Measurements from ENCODE around the gene SLC39A10. TPM values are rescaled to one million over a fixed set of nuclear protein-coding genes. Genes with fewer than 3 reads are reported as not detected.

SLC39A10 gene, protein sequence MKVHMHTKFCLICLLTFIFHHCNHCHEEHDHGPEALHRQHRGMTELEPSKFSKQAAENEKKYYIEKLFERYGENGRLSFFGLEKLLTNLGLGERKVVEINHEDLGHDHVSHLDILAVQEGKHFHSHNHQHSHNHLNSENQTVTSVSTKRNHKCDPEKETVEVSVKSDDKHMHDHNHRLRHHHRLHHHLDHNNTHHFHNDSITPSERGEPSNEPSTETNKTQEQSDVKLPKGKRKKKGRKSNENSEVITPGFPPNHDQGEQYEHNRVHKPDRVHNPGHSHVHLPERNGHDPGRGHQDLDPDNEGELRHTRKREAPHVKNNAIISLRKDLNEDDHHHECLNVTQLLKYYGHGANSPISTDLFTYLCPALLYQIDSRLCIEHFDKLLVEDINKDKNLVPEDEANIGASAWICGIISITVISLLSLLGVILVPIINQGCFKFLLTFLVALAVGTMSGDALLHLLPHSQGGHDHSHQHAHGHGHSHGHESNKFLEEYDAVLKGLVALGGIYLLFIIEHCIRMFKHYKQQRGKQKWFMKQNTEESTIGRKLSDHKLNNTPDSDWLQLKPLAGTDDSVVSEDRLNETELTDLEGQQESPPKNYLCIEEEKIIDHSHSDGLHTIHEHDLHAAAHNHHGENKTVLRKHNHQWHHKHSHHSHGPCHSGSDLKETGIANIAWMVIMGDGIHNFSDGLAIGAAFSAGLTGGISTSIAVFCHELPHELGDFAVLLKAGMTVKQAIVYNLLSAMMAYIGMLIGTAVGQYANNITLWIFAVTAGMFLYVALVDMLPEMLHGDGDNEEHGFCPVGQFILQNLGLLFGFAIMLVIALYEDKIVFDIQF
- 10 to 100 TPM; 52.3 to 53.3 TPM for total RNA-seq

DNA sequence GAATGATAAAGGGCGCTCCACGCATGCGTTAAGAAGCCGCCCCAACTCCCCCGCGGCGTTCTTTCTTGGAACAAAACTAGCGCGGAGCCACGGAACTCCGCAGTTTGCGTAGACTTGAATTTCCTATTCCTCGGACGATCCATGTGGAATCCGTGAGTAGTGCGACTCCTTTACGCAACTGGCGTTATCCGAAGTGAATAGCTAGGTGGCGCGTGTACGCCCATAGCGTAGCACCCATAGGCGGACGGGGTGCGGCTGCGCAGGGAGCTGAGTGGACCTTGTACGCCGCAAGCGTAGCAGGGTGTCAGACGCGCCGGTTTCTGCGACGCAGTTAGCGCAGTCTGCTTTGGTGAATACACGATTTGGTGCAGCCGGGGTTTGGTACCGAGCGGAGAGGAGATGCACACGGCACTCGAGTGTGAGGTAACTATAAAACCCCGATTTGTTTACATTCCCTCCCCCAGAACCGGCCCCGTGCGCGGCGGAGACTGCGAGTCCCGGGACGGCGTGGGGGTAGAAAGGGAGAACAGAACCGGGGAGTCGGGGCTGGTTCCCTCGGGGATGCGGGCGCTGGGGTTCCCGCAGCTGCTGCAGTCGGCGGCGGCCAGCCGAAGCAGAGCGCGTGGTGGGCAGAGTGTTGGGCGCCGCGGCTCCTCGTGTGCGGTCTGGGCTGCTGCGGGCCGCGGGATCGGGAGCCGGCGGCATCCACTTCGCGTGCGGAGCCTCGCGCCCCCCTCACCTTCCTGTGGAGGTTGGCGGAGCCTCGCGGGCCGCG is at the start of gene SLC39A10:
TSS of gene SLC39A10 (plus strand) at position 368 of the 775 bp plus-strand sequence. CDS start 22,817 bp downstream, outside the sequence.
- peak; percentile 98 to 99 for DNase-seq (ENCODE audit: low spot score in 2 of 2)
- peak within 1 kb of the TSS; percentile 99 to 100 for H3K27ac Mint-ChIP-seq
- peaks cover 0 to 3% of the 10 kb centered on the region in 2 donors for H3K9me3 Mint-ChIP-seq
- peak; percentile 74 to 82 for ATAC-seq
- peaks cover 15 to 37% of the 10 kb centered on the region in 2 donors for H3K36me3 Mint-ChIP-seq

DNA sequence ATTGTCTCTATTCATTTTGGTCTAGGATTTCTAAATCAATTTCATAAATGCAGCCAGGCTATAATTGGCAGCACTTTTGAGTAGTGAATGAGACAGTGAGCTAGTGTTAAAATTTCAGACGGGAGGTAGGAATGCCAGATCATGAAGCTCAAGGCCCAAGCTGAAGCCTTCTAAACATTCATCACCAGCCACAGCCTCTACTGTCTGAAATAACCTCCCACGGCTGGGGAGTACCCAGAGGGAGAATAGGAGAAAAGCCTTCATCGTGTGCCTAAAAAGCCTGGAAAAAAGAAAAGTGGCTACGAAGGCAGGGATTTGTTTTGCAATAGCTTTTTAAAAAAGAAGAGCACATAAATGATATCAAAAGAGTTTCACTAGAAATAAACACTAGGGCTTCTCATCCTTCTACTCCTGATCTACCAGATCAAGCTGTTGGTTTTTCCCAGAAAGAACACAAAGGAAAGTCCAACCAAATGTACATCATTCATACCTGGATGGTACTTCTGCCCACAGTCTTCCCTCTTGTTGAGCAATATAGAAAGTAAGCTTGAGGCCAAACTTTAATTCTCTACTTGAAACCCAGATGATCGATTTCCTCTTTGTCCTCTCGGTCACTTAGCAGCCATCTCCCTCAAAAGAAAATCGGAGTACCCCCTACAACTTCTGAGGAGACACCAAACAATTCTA is 48.1 kb upstream of the SLC39A10 start:
- no peak overlapping the region for H3K27ac Mint-ChIP-seq
- H3K9me3 Mint-ChIP-seq, result peaks cover 0 to 5% of the 10 kb centered on the region in 2 donors
- DNase-seq (ENCODE audit: low spot score in 2 of 2), result no peak
- H3K36me3 Mint-ChIP-seq, result peaks cover 0 to 6% of the 10 kb centered on the region in 2 donors
- ATAC-seq, result peak in 1 of 2 donors; percentile 22

DNA sequence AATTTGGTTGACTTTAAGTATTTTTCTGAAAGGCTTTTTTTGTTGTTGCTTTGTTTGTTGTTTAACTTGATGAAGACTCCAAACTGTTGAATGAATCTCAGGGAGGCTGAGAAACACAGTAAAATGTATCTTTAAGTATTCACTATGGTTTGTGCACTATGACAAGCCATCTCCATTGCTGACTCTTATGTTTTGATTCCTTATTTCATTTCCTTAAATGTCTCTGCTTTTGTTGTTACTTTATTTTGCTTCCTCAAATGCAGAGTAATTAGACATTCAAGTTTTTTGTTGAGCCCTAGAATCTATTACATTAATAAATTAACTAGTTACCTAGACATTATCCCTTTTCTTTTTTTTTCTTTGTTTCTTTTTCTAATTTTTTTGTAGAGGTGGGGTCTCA is 46.3 kb upstream of the SLC39A10 start:
- H3K27ac Mint-ChIP-seq, result no peak overlapping the region
- peaks cover 0 to 5% of the 10 kb centered on the region in 2 donors for H3K9me3 Mint-ChIP-seq
- peaks cover 0 to 6% of the 10 kb centered on the region in 2 donors for H3K36me3 Mint-ChIP-seq
- ATAC-seq (no peak), DNase-seq (ENCODE audit: low spot score in 2 of 2) (no peak)

DNA sequence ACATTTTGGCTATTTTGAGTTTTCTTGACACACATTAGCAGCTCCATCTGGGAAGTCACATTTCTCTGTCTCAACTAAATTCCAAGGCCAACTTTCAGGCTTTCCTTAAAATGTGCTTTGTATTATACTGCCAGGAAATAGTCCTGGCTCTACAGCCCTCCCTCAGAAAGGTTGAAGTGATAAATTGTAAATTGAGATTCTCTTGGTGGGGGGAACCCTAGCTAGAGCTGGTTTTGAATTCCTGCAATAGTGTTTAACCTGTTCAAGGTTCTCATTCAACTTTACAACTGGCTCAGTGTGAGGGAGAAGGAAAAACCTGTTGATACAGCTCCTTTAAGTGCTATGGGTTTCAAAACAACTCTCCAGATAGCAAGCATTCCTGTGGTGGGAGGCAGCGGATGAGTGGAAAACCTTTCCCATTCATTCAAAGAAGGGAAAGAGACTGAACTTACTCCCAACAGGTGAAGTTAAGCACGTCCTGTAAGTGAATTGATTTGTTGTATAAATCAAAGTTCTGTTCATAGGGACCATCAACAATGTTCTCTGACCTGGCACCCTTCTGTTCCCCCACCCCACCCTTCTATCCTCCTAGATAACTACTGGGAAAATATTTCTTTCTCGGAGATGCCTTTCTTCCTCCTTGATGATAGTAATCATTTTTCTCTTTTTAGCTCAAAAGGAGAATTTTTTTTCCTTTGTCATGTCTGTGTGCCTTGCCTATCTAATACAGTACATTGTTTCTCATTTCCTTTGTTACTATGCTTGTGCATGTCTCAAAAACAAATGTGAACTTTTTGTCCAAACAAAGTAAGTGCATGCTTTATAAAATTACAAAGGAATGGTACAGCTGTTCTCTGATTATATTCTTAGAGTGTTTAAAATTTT is 44.2 kb upstream of the SLC39A10 start:
- no peaks in the 10 kb centered on the region for H3K36me3 Mint-ChIP-seq
- ATAC-seq (no peak), DNase-seq (ENCODE audit: low spot score in 2 of 2) (no peak)
- no peaks in the 10 kb centered on the region for H3K9me3 Mint-ChIP-seq
- H3K27ac Mint-ChIP-seq, result no peak overlapping the region

DNA sequence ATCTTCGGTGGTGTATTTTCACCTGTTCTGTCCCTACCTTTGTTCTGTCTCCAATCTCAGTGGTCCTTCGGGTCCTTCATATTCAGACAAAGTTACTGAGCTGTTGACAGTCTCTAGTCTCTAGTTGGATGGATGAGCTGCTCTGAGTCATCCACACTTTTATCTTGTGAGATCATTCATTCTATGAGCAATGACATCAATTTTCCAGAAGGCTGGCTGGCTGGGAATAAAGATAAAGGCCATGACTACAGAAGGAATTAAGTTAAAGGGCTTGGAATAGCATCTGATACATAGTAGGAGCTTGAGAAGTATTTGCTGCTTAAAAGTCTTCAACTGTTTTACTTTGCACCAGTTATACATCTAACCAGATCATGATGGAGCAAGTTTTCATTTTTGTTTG is 43.1 kb upstream of the SLC39A10 start:
- ATAC-seq (peak; percentile 18 to 57), DNase-seq (ENCODE audit: low spot score in 2 of 2) (no peak)
- no peaks in the 10 kb centered on the region for H3K36me3 Mint-ChIP-seq
- no peak overlapping the region for H3K27ac Mint-ChIP-seq
- no peaks in the 10 kb centered on the region for H3K9me3 Mint-ChIP-seq

DNA sequence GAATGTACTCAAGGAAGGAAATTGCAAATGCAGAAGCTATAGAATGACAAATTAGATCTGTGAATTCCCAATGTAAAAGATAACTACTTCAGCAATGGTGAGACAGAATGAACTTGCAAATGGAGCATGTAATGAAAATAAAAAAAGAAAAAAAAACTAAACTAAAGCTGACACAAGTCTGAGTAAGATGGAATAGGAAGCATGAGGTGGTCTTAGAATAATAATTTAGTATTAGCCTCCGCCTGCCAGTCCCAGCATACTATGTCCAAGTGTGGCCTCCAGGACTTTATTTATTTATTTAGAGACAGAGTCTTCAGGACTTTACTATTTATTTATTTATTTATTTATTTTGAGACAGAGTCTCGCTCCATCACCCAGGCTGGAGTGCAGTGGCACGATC is 37.4 kb upstream of the SLC39A10 start:
- no peaks in the 10 kb centered on the region for H3K9me3 Mint-ChIP-seq
- H3K36me3 Mint-ChIP-seq, result no peaks in the 10 kb centered on the region
- DNase-seq (ENCODE audit: low spot score in 2 of 2) (no peak), ATAC-seq (no peak)
- no peak overlapping the region for H3K27ac Mint-ChIP-seq

DNA sequence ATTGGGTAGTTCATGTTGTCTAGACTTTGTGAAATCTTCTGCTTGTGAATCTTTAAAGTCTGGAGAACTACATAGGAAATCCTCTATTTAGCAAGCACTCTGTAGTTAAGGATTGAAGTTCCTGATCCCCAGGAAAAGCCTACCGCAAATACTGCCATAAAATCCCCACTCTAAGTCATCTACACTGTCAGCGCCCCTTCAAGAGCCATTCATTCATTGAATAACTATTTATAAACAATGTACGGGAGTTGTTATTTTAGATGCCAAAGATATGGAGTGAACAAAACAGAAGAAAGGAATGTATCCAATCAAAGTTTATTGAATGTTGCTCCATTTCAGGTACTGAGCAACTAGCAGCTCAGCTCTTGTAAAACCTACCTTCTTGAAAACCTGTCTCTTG is 36.5 kb upstream of the SLC39A10 start:
- H3K27ac Mint-ChIP-seq, result no peak overlapping the region
- no peaks in the 10 kb centered on the region for H3K9me3 Mint-ChIP-seq
- ATAC-seq, result no peak
- no peak for DNase-seq (ENCODE audit: low spot score in 2 of 2)
- H3K36me3 Mint-ChIP-seq, result no peaks in the 10 kb centered on the region

DNA sequence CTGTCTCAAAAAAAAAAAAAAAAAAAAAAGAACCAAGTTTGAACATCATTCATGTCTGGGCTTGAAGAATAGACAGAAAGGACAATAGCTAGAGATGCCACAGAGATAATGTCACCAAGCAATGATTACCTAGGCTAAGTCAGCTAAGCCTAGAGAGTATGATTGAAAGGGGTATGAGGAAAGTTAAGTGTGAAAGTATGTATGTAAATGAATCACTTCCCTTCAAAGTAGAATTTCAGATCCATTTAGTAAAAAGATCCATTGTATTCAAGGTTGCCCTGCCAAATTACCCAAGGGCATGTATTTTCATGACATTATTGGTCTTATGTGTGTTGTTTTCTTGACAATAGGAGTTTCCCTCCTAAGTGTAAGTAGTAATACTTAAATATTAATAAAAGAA is 34.1 kb upstream of the SLC39A10 start:
- DNase-seq (ENCODE audit: low spot score in 2 of 2) (no peak), ATAC-seq (peak in 1 of 2 donors; percentile 70)
- Mint-ChIP-seq H3K27ac (no peak overlapping the region), H3K9me3 (no peaks in the 10 kb centered on the region), H3K36me3 (no peaks in the 10 kb centered on the region)

DNA sequence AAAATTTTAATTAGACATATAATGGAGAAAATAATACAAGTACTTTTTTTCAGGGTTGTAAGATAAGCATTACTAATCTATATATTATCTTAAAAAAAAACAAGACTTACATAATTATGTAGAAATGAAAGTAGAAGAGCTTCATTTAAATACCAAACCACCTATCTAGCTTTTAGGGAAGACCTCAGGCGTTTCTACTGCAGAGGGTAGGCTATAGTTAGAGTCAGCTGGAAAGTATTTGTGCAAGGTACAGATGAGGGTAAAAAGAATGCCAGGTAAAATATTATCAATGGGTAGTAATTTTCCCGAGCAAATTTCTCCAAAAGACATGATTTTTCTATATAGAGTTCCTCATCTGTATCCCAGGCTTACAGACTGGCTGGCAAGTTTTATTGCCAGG is 30.5 kb upstream of the SLC39A10 start:
- H3K9me3 Mint-ChIP-seq, result no peaks in the 10 kb centered on the region
- DNase-seq (ENCODE audit: low spot score in 2 of 2), result no peak

DNA sequence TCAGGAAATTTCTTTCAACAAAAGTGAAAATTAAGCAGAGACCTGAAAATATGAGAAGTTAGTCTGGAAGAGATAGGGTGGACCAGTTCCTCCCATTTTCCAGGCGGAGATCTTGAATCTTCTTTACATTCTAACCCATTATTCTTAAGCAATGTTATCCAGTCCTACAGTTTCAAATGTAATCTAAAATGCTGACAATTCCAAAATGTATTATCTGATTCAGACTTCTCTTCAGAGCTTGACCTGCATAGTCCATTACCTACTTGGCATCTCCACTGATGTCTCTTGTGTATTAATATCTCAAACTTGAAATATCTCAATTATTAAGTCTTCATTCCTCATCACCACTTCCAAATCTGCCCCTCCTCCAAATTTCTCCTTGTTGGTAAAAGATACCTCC is 28.4 kb upstream of the SLC39A10 start:
- ATAC-seq, result no peak
- Mint-ChIP-seq H3K36me3 (no peaks in the 10 kb centered on the region), H3K9me3 (no peaks in the 10 kb centered on the region), H3K27ac (no peak overlapping the region)
- DNase-seq (ENCODE audit: low spot score in 2 of 2), result no peak

More for the DNA sequence above, 30.5 kb upstream of the SLC39A10 start:
- Mint-ChIP-seq H3K27ac (no peak overlapping the region), H3K36me3 (no peaks in the 10 kb centered on the region)
- ATAC-seq, result no peak

DNA sequence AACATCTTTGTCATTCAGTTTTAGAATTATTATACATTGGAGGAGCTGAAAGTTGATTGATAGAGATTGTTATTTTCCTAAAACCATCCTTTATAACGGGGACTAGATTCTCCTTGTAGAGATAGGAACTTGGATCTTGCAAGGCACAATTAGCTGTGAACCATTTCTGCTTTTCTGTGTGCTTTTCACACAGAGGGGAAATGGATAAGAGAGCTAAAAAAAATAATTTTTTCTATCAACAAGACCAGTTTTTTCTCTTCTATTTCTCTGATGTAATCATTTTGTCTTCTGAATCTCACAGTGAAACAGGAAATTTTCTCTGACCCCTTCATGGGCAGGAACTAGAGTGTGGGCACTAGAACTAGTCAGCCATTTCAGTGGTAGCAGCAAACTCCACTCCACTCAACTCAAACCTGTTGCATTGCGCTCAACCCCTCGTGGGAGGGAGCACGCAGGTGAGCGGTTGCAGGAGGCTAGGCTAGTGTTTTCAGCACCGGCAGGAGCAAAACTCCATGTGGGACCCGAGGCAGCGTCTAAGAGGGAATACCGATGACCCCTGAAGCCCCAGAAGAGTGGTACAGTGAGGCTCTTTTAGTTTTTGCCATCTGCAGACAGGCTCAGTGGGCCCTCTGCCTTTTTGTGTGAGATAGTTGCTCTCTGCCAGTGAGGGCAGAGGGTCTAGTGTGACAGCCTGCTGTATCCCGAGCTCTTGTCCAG is 24.0 kb upstream of the SLC39A10 start:
- ATAC-seq (no peak), DNase-seq (ENCODE audit: low spot score in 2 of 2) (no peak)
- Mint-ChIP-seq H3K9me3 (peaks cover 0 to 4% of the 10 kb centered on the region in 2 donors), H3K36me3 (no peaks in the 10 kb centered on the region), H3K27ac (no peak overlapping the region)

DNA sequence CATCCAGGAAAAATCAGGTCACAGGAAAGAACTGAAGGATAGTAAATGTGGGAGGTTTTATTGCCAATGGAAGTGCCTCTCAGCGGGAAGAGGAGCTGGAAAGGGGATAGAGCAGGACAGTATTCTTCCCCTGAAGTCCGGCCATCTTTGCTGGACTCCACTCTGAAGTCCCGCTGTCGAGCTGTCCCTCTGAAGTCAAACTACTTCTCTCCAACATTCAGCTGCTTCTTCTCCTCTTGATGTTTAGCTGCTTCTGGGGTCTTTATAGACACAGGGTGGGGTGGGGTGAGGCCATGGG is 23.5 kb upstream of the SLC39A10 start:
- Mint-ChIP-seq H3K9me3 (peaks cover 0 to 4% of the 10 kb centered on the region in 2 donors), H3K36me3 (no peaks in the 10 kb centered on the region), H3K27ac (no peak overlapping the region)
- DNase-seq (ENCODE audit: low spot score in 2 of 2), result no peak
- ATAC-seq, result no peak

DNA sequence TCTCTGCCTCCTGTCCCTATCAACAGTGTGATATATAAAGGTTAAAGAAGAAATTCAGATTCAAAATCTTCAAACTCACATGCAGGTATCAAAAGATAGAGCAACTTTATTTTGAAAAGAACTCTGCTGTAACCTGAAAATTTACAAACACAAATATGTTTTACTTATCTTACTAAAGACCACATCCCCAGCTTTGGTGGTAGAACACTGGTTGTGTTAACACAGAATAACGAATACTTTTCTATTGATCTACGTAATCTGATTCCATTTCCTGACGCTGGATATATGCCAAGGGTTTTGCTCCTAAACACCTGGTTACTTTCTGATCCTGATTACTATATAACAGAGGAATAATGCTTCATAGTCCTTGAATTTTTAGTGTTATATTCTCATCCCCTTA is 23.1 kb upstream of the SLC39A10 start:
- no peak for ATAC-seq
- no peak for DNase-seq (ENCODE audit: low spot score in 2 of 2)
- H3K36me3 Mint-ChIP-seq, result no peaks in the 10 kb centered on the region
- H3K27ac Mint-ChIP-seq, result no peak overlapping the region
- H3K9me3 Mint-ChIP-seq, result peaks cover 0 to 4% of the 10 kb centered on the region in 2 donors

DNA sequence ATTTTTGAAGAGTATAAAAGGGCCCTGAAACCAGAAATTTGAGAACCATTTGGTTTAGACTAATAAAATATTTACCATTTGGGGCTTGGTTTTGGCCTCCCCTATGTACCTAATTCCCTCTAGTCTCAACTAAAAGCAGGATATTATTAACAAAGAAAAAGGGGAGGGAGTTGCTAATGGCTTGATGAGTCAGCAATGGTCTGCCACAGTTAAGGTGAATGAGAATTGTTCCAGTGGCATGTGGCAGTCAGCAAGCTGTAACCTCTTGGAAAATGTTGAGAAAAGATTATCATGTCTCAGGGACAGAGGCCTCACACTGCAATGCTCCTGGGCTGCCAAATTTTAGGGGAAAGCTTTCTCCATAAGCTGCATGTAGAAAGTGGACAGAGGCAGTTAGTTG is 20.1 kb upstream of the SLC39A10 start:
- ATAC-seq (no peak), DNase-seq (ENCODE audit: low spot score in 2 of 2) (no peak)
- H3K36me3 Mint-ChIP-seq, result no peaks in the 10 kb centered on the region

DNA sequence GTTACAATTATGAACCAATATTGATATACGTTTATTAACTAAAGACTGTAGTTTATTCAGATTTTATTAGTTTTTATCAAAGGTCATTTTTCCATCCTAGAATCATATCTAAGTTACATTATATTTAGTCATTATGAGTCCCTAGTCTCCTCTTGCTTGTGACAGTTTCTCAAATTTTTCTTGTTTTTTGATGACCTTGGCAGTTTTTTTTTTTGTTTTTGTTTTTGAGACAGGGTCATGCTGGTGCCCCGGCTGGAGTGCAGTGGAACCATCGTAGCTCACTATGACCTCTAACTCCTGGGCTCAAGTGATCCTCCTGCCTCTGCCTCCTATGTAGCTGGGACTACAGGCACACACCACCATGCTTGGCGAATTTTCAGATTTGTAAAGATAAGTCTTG is 18.3 kb upstream of the SLC39A10 start:
- no peak for ATAC-seq
- H3K27ac Mint-ChIP-seq, result no peak overlapping the region
- peaks cover 0 to 4% of the 10 kb centered on the region in 2 donors for H3K9me3 Mint-ChIP-seq
- H3K36me3 Mint-ChIP-seq, result no peaks in the 10 kb centered on the region
- no peak for DNase-seq (ENCODE audit: low spot score in 2 of 2)

More for the DNA sequence above, 20.1 kb upstream of the SLC39A10 start:
- peaks cover 0 to 4% of the 10 kb centered on the region in 2 donors for H3K9me3 Mint-ChIP-seq
- H3K27ac Mint-ChIP-seq, result no peak overlapping the region

Measured in activated naive CD4-positive, alpha-beta T cell treated with anti-CD3 and anti-CD28 coated beads, Interleukin-2, amount 50 U/mL, for 72 hours (primary cell).